GM19328 (cell line): ENCODE results near the gene GDF2.

Experiments used
- ATAC-seq: cut with Tn5 transposase; IDR thresholded peaks from one replicate; pipeline ENCODE4 v1.9.1; 2021; ENCODE audit warnings: mild to moderate bottlenecking, moderate library complexity; ENCODE audit not compliant: unreplicated experiment

Gene GDF2

DNA sequence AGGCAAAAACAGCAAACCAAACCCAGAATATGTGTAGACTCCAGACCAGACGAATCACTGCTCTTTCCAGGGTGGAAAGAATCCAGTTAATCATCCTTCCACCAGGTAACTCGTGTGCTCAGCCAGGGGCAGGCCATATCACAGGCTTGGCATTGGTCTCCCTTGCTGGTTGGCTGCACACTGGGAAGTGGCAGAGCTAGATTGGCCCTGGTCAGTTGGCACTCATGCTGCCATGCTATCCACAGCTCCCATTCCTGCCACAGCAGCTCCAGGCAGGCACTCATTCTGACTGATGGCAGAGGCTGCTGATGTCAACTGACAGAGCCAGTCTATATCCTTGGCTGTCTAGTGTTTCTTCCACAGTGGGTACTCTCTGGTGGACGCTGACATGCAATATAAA is 31.9 kb upstream of the GDF2 start:
- no peak for ATAC-seq

- ATAC-seq = no peak
These were observed 30.6 kb upstream of the GDF2 start for GRCh38 chr10:47291682-47292081.

- no peak for ATAC-seq
These were observed 28.2 kb upstream of the GDF2 start for GRCh38 chr10:47294057-47294456.

GRCh38 chr10:47294501-47294900 is 27.8 kb upstream of the GDF2 start:
- ATAC-seq = no peak

GRCh38 chr10:47295411-47295810 is 26.8 kb upstream of the GDF2 start:
- ATAC-seq = no peak

DNA sequence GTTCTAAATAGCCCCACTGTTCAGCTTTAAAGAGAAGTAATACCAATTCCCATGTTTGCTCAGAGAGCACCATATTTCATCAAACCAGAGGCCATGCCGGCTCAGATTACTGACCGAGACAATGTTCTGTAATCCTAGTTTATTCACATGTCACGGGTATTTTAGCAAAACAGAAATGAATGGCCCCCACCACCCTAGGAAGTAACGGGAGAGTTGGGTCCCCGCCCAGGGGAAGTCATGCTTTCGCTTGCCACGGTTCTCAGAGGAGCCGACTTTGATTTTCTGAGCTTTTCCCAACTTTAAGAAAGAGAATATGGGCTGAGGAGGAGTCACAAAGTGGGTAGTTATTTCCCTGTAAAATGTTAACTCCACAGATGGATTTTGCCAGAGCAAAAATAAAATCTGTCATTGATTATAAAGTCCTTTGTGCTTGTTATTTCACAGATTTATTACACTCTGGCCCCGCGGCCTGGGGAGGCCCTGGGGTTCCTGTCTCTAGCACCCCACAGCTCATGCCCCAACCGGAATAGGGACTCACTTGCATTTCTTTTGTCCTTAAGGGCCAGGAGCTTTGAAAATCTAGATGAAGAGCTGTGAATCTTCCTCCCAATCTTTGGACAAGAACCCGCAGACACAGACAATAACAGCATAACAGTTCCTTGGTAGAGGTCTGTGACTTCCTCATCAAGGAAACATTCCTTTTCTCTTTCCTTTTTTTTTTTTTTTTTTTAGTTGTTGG is 25.9 kb upstream of the GDF2 start:
- no peak for ATAC-seq

- ATAC-seq = no peak
These were observed 25.3 kb upstream of the GDF2 start for GRCh38 chr10:47296941-47297340.

- no peak for ATAC-seq
These were observed 24.3 kb upstream of the GDF2 start for GRCh38 chr10:47297866-47298540.

GRCh38 chr10:47298715-47299114 is 23.5 kb upstream of the GDF2 start:
- ATAC-seq = no peak

GRCh38 chr10:47299611-47300428 is 22.4 kb upstream of the GDF2 start, which contains the start of gene GDF10:
GDF10 (plus strand) TSS chr10:47300197; CDS start chr10:47300652, 455 bp downstream.
- no peak for ATAC-seq

- no peak for ATAC-seq
These were observed 21.8 kb upstream of the GDF2 start for GRCh38 chr10:47300429-47300931.

- no peak for ATAC-seq
These were observed 20.4 kb upstream of the GDF2 start for GRCh38 chr10:47301833-47302232.

DNA sequence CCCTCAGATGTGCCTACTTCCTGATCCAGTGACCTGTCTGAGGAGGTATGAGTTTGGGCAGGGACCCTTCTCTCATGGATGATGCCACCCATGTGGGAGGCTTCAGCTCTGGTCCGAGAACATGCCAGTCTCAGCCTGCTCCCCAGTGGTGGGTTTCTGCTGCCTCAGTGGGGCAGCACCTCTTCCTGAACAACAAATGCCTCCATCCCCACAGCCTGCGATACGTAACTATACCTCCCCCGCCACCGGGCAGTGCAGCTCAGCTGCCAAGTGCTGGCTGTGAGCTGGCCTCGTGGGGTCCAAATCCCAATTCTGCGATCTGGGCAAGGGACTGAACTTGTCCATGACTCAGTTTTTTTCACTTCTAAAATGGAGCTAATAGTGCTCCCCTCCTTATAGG is 19.1 kb upstream of the GDF2 start:
- ATAC-seq = no peak

GRCh38 chr10:47303866-47304265 is 18.4 kb upstream of the GDF2 start:
- ATAC-seq = no peak

- no peak for ATAC-seq
These were observed 16.7 kb upstream of the GDF2 start for GRCh38 chr10:47305566-47305965.

DNA sequence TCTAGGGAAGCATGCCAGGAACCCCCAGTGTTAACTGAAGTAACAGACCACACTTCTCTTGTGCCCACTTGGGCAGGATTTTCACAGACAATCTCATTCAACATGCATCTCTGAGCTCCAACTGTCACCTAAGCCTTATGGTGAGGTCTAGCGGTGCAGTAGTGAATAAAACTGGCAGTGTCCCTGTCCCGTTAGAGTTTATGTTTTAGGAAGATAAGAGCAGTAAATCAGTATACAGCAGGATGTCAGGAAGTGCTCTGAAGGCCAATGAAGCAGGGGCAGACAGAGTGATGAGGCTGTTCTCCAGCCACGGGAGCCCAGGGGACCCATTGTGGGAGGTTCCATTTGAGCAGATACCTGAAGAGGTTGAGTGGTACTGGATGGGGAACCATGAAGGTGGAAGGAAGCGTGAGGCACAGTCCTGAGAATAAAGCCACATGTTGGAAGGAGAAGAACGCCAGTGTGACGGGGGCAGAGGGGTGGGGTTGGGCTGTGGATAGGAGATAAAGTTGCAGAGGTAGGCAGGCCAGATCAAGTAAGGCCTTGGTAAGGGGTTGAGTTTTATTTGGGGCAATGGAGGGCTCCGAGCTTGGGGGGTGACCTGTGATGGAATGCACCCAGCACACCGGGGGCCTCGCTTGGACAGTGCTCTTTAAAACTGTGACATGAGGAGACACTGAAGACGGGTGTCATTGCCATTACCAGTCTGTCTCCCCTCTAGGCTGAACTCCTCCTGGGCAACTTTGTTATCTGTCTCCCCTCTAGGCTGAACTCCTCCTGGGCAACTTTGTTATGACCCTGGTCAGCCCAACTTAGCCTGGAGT is 15.7 kb upstream of the GDF2 start:
- ATAC-seq = no peak

GRCh38 chr10:47307381-47307780 is 14.9 kb upstream of the GDF2 start:
- no peak for ATAC-seq

GRCh38 chr10:47308775-47309174 is 13.5 kb upstream of the GDF2 start:
- no peak for ATAC-seq

DNA sequence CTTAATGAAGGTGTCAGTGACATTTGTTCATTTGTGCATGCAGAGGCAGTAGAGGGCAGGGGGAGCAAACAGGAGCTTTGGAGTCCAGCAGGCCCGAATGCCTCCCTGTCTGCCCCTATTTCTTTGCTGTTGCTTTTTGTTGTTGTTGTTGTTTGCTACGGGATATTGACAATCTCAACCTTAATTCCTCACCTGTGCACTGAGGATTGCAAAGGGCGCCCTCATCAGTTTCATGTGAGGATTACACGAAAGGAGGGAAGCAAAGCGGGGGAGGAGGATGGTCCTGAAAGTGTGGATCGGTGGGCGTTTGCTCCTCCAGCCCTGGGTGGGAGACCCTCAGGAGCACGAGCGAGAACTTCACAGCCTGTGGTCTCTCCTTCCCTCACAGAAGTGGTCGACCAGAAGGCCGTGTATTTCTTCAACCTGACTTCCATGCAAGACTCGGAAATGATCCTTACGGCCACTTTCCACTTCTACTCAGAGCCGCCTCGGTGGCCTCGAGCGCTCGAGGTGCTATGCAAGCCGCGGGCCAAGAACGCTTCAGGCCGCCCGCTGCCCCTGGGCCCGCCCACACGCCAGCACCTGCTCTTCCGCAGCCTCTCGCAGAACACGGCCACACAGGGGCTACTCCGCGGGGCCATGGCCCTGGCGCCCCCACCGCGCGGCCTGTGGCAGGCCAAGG is 12.7 kb upstream of the GDF2 start:
- ATAC-seq = no peak

- ATAC-seq = no peak
These were observed 12.2 kb upstream of the GDF2 start for GRCh38 chr10:47310090-47310505.
